GM23338 (cell line): ENCODE data around the gene PIGK.

Source experiments
- CREB1 ChIP-seq: fragments of 250-450 bp; sonication (Bioruptor Pico); IDR thresholded peaks from 2 replicates; pipeline ENCODE4 v1.5.0; 2020; ENCODE audit warnings: low read depth, mild to moderate bottlenecking, moderate library complexity
- EZH2 ChIP-seq: fragments of 200-600 bp; sonication (generic); IDR thresholded peaks from one replicate; pipeline ENCODE4 v1.8.0; 2017; ENCODE audit warnings: antibody characterized with exemption, mild to moderate bottlenecking, low read depth; ENCODE audit not compliant: unreplicated experiment
- EZH2phosphoT487 ChIP-seq: fragments of 200-600 bp; sonication (generic); IDR thresholded peaks from one replicate; pipeline ENCODE4 v1.8.1; 2018; ENCODE audit warnings: antibody characterized with exemption; ENCODE audit not compliant: unreplicated experiment
- JUNB ChIP-seq: IDR thresholded peaks from one replicate; pipeline ENCODE4 v1.6.1; 2016; ENCODE audit warnings: antibody characterized with exemption; ENCODE audit not compliant: unreplicated experiment
- NANOG ChIP-seq: IDR thresholded peaks from 2 replicates; pipeline ENCODE4 v1.6.1; 2016; ENCODE audit warnings: antibody characterized with exemption, borderline replicate concordance
- POLR2AphosphoS5 ChIP-seq: IDR thresholded peaks from 2 replicates; pipeline ENCODE4 v1.6.1; 2016; ENCODE audit warnings: antibody characterized with exemption, low read depth
- REST ChIP-seq: IDR thresholded peaks from one replicate; pipeline ENCODE4 v1.6.1; 2018; ENCODE audit warnings: antibody characterized with exemption; ENCODE audit not compliant: unreplicated experiment
- STAT1 ChIP-seq: IDR thresholded peaks from one replicate; pipeline ENCODE4 v1.6.1; 2016; ENCODE audit warnings: antibody characterized with exemption; ENCODE audit not compliant: unreplicated experiment
- ZNF331 ChIP-seq: fragments of 250-450 bp; sonication (Bioruptor Pico); IDR thresholded peaks from 2 replicates; pipeline ENCODE4 v1.5.0; 2020; ENCODE audit warnings: low read depth, mild to moderate bottlenecking, moderate library complexity
- TF ChIP-seq, protein P1 (sequence below), 2 experiments: fragments of 200-600 bp in 1 of 2; sonication (generic) in 1 of 2; conservative IDR thresholded peaks; 2 replicates each; pipeline versions ENCODE4 v1.5.1 to v1.6.1; 2016 to 2017; ENCODE audit warnings: antibody characterized with exemption in 2 of 2, low read depth in 2 of 2, mild to moderate bottlenecking in 2 of 2, moderate library complexity in 1 of 2

DNA sequence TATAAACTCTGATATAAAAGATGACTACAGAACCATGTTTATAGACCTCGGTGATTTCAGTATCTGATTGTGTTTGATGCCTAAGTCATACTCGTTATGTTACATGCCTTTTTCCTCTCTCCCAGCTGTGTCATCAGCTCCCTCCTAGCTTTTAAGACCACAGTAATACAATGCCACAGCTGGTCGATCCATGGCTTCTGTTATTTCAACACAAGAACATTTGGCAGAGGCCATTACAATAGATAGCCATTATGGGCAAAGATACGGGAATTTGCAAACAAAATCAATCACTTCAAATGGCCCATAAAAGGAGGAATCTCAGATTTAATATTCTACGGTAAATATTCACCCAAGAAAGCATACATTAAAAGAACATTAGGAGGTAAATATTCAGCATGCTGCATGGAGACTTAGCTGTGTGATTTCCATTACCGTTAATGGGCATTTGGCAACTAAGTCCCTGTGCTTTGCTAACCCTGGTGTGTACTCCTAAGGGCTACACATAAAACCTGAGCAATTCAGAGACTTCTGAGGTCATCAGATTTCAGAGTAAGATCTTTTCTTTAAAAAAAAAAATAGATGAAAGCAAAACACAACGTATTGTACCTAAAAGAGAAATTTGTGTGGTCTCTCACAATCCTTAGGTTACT is 153.4 kb downstream of the PIGK start:
- TF ChIP-seq EZH2 = no peak
- TF ChIP-seq, protein P1, sequence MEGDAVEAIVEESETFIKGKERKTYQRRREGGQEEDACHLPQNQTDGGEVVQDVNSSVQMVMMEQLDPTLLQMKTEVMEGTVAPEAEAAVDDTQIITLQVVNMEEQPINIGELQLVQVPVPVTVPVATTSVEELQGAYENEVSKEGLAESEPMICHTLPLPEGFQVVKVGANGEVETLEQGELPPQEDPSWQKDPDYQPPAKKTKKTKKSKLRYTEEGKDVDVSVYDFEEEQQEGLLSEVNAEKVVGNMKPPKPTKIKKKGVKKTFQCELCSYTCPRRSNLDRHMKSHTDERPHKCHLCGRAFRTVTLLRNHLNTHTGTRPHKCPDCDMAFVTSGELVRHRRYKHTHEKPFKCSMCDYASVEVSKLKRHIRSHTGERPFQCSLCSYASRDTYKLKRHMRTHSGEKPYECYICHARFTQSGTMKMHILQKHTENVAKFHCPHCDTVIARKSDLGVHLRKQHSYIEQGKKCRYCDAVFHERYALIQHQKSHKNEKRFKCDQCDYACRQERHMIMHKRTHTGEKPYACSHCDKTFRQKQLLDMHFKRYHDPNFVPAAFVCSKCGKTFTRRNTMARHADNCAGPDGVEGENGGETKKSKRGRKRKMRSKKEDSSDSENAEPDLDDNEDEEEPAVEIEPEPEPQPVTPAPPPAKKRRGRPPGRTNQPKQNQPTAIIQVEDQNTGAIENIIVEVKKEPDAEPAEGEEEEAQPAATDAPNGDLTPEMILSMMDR (conservative IDR thresholded peaks at IDR 0.05; ENCODE audit: low read depth in 2 of 2) = no peak
- no peak for TF ChIP-seq EZH2phosphoT487
- TF ChIP-seq NANOG = no peak
- no peak for TF ChIP-seq JUNB
- TF ChIP-seq POLR2AphosphoS5 = no peak
- no peak for TF ChIP-seq CREB1 (CRISPR knock-in tag)
- no peak for TF ChIP-seq REST
- no peak for TF ChIP-seq STAT1
- TF ChIP-seq ZNF331 (CRISPR knock-in tag) = no peak
